ENCODE data around the gene IRF2BPL. TPM values are rescaled to one million over a fixed set of nuclear protein-coding genes. Genes with fewer than 3 reads are reported as not detected.
A peak's percentile ranks its signal among the peaks of the same experiment; 100 is the strongest.

IRF2BPL gene
- 10 to 100 TPM; 36.6 to 37.7 TPM for total RNA-seq
- polyA plus RNA-seq, result 1 to 10 TPM; 1.2 to 3.8 TPM

DNA sequence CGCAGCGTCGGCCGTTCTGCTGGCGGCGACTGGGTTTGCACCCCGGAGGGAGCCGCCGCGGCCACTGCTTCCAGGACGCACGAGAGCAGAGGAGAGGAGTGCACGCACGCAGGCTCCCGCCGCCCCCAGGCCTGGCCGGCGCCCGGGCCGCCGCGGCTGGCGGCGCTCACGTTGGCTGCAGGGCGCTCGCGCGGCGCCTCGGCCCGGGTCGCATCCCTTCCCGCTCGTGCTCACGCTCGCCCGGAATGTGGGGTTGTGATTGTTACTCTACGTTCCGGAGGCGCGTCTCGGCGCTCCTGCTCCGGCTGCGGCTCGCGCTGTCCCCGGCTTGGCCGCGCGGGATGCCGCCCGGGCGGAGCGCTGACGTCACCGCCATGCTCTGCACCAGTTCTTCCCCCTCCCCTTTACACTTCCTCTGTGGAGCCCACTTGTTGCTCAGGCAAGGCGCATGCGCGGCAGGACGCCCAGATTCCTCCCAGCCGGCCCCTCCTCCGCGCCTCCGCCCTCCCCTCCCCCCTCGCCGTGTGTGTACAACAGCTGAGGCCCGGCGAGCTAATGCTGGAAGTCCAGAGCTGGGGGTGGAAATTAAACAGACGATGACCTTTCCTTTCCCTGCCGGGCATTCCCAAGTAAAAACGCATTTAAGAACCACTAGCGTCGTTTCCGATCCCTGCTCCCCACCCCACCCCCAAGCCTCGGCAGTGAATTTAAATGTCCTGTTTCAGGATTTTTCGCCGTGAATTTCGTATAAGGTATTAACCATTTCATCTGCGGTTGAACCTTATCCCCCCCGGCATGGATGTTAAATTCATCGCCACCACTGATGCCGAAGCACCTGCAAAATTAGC is at the start of gene IRF2BPL:
IRF2BPL (minus strand) TSS at position 325 of the 848 bp plus-strand sequence. CDS start 916 bp downstream, outside the sequence.
- POLR2A ChIA-PET (ENCODE audit: partially characterized antibody), result interaction anchor here (0.7 to 15.3 kb wide), 29 partner anchors 11 to 1852 kb away, joined by 3 to 456 read pairs (median 6); partner anchors contain the start of genes ANGEL1 and TMED10
- CTCF ChIA-PET (ENCODE audit: partially characterized antibody), result interaction anchor here (1.0 to 8.8 kb wide), 17 partner anchors 8 to 152 kb away, joined by 3 to 65 read pairs (median 8); no protein-coding TSS in a partner anchor
- DNase-seq, result peak; percentile 95 to 96 (median 95)
- Histone ChIP-seq H3K36me3 (ENCODE audit: insufficient read depth, low read length) (no peaks in the 10 kb centered on the region), H3K27ac (ENCODE audit: low read depth, low read length) (peak within 1 kb of the TSS; percentile 93), H3K4me1 (ENCODE audit: insufficient read depth, low read length) (peaks cover 77% of the 10 kb centered on the region), H3K9me3 (ENCODE audit: control insufficient read depth in 1 of 2, low read length in 2 of 2) (no peaks in the 10 kb centered on the region), H3K27me3 (ENCODE audit: insufficient read depth, low read length) (no peaks in the 10 kb centered on the region), H3K4me3 (ENCODE audit: low read length in 2 of 2) (peak within 1 kb of the TSS; percentile 57 to 80)
- Mint-ChIP-seq H3K4me3 (peak within 1 kb of the TSS; percentile 93 to 97 (median 95)), H3K36me3 (peaks cover 7 to 28% of the 10 kb centered on the region in 2 donors), H3K27ac (peak within 1 kb of the TSS; percentile 97 to 100 (median 98)), H3K27me3 (no peaks in the 10 kb centered on the region), H3K4me1 (peaks cover 37 to 72% (median 52%) of the 10 kb centered on the region in 4 donors), H3K9me3 (peaks cover 0 to 2% (median 0%) of the 10 kb centered on the region in 8 donors)
- intact Hi-C loops (cut with micrococcal nuclease), result loop anchor here (1.0 to 2.0 kb wide), 5 partner anchors 12 to 292 kb away; partner anchors contain the start of genes CIPC, GSTZ1 and POMT2

DNA sequence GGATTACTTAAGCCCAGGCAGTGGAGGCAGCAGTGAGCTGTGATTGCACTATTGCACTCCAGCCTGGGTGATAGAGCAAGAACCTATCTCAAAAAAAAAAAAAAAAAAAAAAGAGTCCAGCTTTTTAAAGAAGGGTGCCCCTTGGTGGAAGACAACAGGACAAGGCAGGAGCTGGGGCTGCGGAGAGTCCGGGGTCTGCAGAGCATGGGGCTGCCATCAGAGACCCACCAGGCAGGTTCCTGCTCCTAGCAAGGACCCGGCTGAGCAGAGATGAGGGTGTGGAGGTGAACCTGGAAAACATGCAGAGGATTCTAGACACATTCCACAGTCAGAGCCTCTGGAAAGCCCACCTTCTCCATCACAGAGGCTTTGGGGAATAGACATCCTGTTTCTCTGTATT is 48.5 kb upstream of the IRF2BPL start:
- Mint-ChIP-seq H3K27ac (no peak overlapping the region), H3K27me3 (peaks cover 0 to 2% of the 10 kb centered on the region in 2 donors), H3K4me3 (no peak overlapping the region), H3K4me1 (no peaks in the 10 kb centered on the region), H3K36me3 (no peaks in the 10 kb centered on the region), H3K9me3 (peaks cover 0 to 13% (median 7%) of the 10 kb centered on the region in 8 donors)
- intact Hi-C loops (cut with micrococcal nuclease), result no loop called here
- DNase-seq, result no peak
- CTCF ChIA-PET (ENCODE audit: partially characterized antibody), result interaction anchor here (1.3 to 16.1 kb wide), 5 partner anchors 9 to 200 kb away, joined by 4 to 628 read pairs (median 13); no protein-coding TSS in a partner anchor
- POLR2A ChIA-PET (ENCODE audit: partially characterized antibody), result no interaction called here
- no peaks in the 10 kb centered on the region for H3K9me3 ChIP-seq (ENCODE audit: control insufficient read depth in 1 of 2, low read length in 2 of 2)
- H3K4me3 ChIP-seq (ENCODE audit: low read length in 2 of 2), result no peak overlapping the region
- H3K36me3 ChIP-seq (ENCODE audit: insufficient read depth, low read length), result no peaks in the 10 kb centered on the region
- H3K27ac ChIP-seq (ENCODE audit: low read depth, low read length), result no peak overlapping the region
- H3K4me1 ChIP-seq (ENCODE audit: insufficient read depth, low read length), result no peaks in the 10 kb centered on the region
- no peaks in the 10 kb centered on the region for H3K27me3 ChIP-seq (ENCODE audit: insufficient read depth, low read length)

DNA sequence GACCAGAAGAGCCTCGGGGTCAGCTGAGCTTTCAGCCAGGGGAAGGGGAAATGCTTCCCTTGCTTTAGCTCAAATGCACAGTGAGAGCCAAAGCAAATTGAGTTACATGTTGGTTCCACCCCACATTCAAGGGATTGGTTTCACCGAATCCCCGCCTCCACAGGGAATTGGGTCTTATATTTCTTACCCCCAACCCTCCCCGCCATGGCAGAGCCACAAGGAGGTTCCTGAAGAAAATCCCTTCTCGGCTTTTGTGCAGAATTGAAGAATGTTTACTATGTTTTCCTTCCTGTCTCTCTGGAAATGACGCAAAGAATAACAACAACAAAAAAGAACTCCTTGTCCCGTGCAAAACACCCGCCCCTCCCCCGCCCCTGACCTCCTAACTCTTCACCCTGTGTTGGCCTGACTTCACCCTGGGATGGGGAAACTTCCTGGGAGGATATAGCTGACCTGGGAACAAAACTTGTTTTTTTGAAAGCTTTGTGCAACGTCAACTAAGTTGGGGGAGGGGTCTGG is 47.7 kb upstream of the IRF2BPL start:
- Mint-ChIP-seq H3K4me1 (no peaks in the 10 kb centered on the region), H3K36me3 (no peaks in the 10 kb centered on the region), H3K9me3 (peaks cover 0 to 12% (median 7%) of the 10 kb centered on the region in 8 donors), H3K27me3 (peaks cover 0 to 2% of the 10 kb centered on the region in 2 donors), H3K27ac (no peak overlapping the region), H3K4me3 (no peak overlapping the region)
- Histone ChIP-seq H3K9me3 (ENCODE audit: control insufficient read depth in 1 of 2, low read length in 2 of 2) (no peaks in the 10 kb centered on the region), H3K27me3 (ENCODE audit: insufficient read depth, low read length) (no peaks in the 10 kb centered on the region), H3K4me3 (ENCODE audit: low read length in 2 of 2) (no peak overlapping the region), H3K36me3 (ENCODE audit: insufficient read depth, low read length) (no peaks in the 10 kb centered on the region), H3K27ac (ENCODE audit: low read depth, low read length) (no peak overlapping the region), H3K4me1 (ENCODE audit: insufficient read depth, low read length) (no peaks in the 10 kb centered on the region)
- DNase-seq, result no peak
- ChIA-PET CTCF (ENCODE audit: partially characterized antibody) (interaction anchor here (0.7 to 16.1 kb wide), 8 partner anchors 8 to 200 kb away, joined by 3 to 628 read pairs (median 7); no protein-coding TSS in a partner anchor), POLR2A (ENCODE audit: partially characterized antibody) (no interaction called here)
- intact Hi-C loops (cut with micrococcal nuclease), result no loop called here

DNA sequence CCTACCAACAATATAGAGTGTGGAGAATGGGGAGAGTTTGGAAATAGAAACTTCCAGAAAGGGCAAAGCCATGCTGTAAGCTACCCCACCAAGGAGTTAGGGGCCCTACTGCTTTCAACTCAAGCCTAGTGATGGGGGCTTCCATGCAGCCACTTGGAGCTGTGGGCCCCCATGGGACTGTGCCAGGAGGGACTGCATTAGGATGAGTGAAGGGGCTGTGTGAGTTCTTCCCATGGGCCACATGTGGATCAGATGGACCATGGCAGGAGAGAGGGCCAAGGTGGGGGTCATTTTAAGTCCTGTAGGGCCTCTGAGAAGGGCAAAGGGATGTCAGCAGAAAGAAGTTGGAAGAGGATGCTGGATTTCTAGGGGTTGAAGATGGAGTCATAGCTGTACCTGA is 46.5 kb upstream of the IRF2BPL start:
- DNase-seq, result no peak
- H3K27me3 ChIP-seq (ENCODE audit: insufficient read depth, low read length), result no peaks in the 10 kb centered on the region
- Mint-ChIP-seq H3K27me3 (peaks cover 0 to 2% of the 10 kb centered on the region in 2 donors), H3K27ac (no peak overlapping the region), H3K4me1 (no peaks in the 10 kb centered on the region), H3K4me3 (no peak overlapping the region), H3K9me3 (peaks cover 0 to 5% (median 3%) of the 10 kb centered on the region in 8 donors), H3K36me3 (no peaks in the 10 kb centered on the region)
- H3K9me3 ChIP-seq (ENCODE audit: control insufficient read depth in 1 of 2, low read length in 2 of 2), result no peaks in the 10 kb centered on the region
- H3K4me3 ChIP-seq (ENCODE audit: low read length in 2 of 2), result no peak overlapping the region
- intact Hi-C loops (cut with micrococcal nuclease), result no loop called here
- ChIA-PET POLR2A (ENCODE audit: partially characterized antibody) (no interaction called here), CTCF (ENCODE audit: partially characterized antibody) (interaction anchor here (3.3 to 16.1 kb wide), 2 partner anchors 11 to 198 kb away, joined by 13 to 628 read pairs; no protein-coding TSS in a partner anchor)
- no peak overlapping the region for H3K27ac ChIP-seq (ENCODE audit: low read depth, low read length)
- no peaks in the 10 kb centered on the region for H3K4me1 ChIP-seq (ENCODE audit: insufficient read depth, low read length)
- H3K36me3 ChIP-seq (ENCODE audit: insufficient read depth, low read length), result no peaks in the 10 kb centered on the region

DNA sequence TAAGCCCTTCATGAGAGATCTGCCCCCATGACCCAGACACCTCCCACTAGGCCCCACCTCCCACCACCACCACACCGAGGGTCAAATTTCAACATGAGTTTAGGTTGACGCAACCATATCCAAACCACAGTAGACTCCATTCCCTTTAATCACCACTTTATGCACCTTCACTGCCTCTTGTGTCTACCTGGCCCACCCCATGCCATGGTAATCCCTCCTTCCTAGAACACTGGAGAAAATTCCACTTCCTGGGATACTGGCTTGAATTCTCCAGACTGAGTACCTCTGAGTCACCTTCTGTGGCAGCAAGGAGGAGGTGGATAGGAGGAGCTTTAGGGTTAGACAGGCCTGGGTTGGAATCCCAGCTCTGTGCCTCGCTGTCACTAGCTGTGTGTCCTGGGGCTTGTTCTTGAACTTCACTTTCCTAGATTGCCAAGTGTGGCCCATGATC is 43.5 kb upstream of the IRF2BPL start:
- no peak overlapping the region for H3K4me3 ChIP-seq (ENCODE audit: low read length in 2 of 2)
- H3K36me3 Mint-ChIP-seq, result no peaks in the 10 kb centered on the region
- intact Hi-C loops (cut with micrococcal nuclease), result loop anchor here (2.0 kb wide), 1 partner anchor 53 kb away; no protein-coding TSS in a partner anchor
- no peak for DNase-seq
- ChIA-PET POLR2A (ENCODE audit: partially characterized antibody) (interaction anchor here (1.1 kb wide), 1 partner anchor 159 kb away, joined by 3 read pairs; no protein-coding TSS in a partner anchor), CTCF (ENCODE audit: partially characterized antibody) (interaction anchor here (0.7 to 16.1 kb wide), 20 partner anchors 12 to 362 kb away, joined by 3 to 628 read pairs (median 16); partner anchors contain the start of gene CIPC)
- H3K27me3 Mint-ChIP-seq, result peaks cover 0 to 4% of the 10 kb centered on the region in 2 donors
- H3K27ac Mint-ChIP-seq, result peak overlapping the region in 2 of 7 donors; percentile 6 to 32
- no peaks in the 10 kb centered on the region for H3K4me1 ChIP-seq (ENCODE audit: insufficient read depth, low read length)
- no peaks in the 10 kb centered on the region for H3K9me3 ChIP-seq (ENCODE audit: control insufficient read depth in 1 of 2, low read length in 2 of 2)
- no peaks in the 10 kb centered on the region for H3K27me3 ChIP-seq (ENCODE audit: insufficient read depth, low read length)
- no peak overlapping the region for H3K27ac ChIP-seq (ENCODE audit: low read depth, low read length)
- H3K4me3 Mint-ChIP-seq, result no peak overlapping the region
- H3K4me1 Mint-ChIP-seq, result peaks cover 0 to 3% (median under 1%) of the 10 kb centered on the region in 4 donors
- no peaks in the 10 kb centered on the region for H3K9me3 Mint-ChIP-seq
- H3K36me3 ChIP-seq (ENCODE audit: insufficient read depth, low read length), result no peaks in the 10 kb centered on the region

DNA sequence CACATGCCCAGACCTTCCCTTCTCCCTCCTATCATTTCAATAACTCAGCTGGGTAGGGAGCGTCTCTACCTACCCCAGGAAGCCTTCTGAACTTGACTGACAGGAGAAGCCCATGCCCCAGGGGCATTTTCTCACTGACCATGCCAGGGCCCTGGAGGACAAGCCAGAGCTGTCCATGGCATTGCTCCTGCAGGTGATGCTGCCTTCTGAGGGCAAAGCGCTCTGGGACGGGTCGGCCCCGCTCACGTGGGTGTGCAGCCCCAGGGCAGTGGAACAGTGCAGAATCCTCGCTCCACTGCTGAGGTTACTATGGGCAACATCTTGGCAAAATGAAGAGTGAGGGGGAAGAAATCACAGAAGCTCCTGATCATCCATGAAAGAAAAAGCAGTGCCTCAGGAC is 41.0 kb upstream of the IRF2BPL start:
- no peaks in the 10 kb centered on the region for H3K36me3 Mint-ChIP-seq

More for the DNA sequence above, 41.0 kb upstream of the IRF2BPL start:
- no peak overlapping the region for H3K27ac Mint-ChIP-seq
- H3K4me1 ChIP-seq (ENCODE audit: insufficient read depth, low read length), result no peaks in the 10 kb centered on the region
- H3K4me1 Mint-ChIP-seq, result peaks cover 0 to 3% (median under 1%) of the 10 kb centered on the region in 4 donors
- H3K27me3 Mint-ChIP-seq, result peaks cover 0 to 4% of the 10 kb centered on the region in 2 donors
- H3K4me3 Mint-ChIP-seq, result no peak overlapping the region
- no peak overlapping the region for H3K4me3 ChIP-seq (ENCODE audit: low read length in 2 of 2)
- H3K27ac ChIP-seq (ENCODE audit: low read depth, low read length), result no peak overlapping the region
- H3K9me3 ChIP-seq (ENCODE audit: control insufficient read depth in 1 of 2, low read length in 2 of 2), result no peaks in the 10 kb centered on the region
- DNase-seq, result no peak
- no peaks in the 10 kb centered on the region for H3K36me3 ChIP-seq (ENCODE audit: insufficient read depth, low read length)
- ChIA-PET POLR2A (ENCODE audit: partially characterized antibody) (interaction anchor here (0.7 to 1.9 kb wide), 7 partner anchors 45 to 197 kb away, joined by 3 to 15 read pairs (median 4); no protein-coding TSS in a partner anchor), CTCF (ENCODE audit: partially characterized antibody) (interaction anchor here (0.6 to 16.1 kb wide), 34 partner anchors 9 to 775 kb away, joined by 3 to 628 read pairs (median 6); partner anchors contain the start of gene CIPC)
- no peaks in the 10 kb centered on the region for H3K27me3 ChIP-seq (ENCODE audit: insufficient read depth, low read length)
- H3K9me3 Mint-ChIP-seq, result no peaks in the 10 kb centered on the region
- intact Hi-C loops (cut with micrococcal nuclease), result no loop called here

Measured in CD4-positive, alpha-beta memory T cell (primary cell).